ENCODE measurements around the gene NTN4. TPM values are rescaled to one million over a fixed set of nuclear protein-coding genes. Genes with fewer than 3 reads are reported as not detected.

The NTN4 gene
- total and polyA plus RNA-seq, 7 donors, result 3.7 to 17.4 (median 7.2) TPM

GRCh38 chr12:95764848-95765247 is 25.7 kb downstream of the NTN4 start:
- TF ChIP-seq POLR2AphosphoS5 (IDR thresholded peaks at IDR 0.05) (no peak), POLR2A (IDR thresholded peaks at IDR 0.05) (no peak), CTCF (IDR thresholded peaks at IDR 0.05) (no peak), EP300 (IDR thresholded peaks at IDR 0.05) (no peak)
- H3K36me3 ChIP-seq, result no peaks in the 10 kb centered on the region
- H3K27me3 ChIP-seq, result no peaks in the 10 kb centered on the region
- peaks cover 0 to 17% (median 11%) of the 10 kb centered on the region in 4 donors for H3K4me1 ChIP-seq
- intact Hi-C loops (cut with DNase I), result no loop called here
- no peaks in the 10 kb centered on the region for H3K9me3 ChIP-seq
- H3K27ac ChIP-seq, result no peak overlapping the region
- DNase-seq, result no peak
- H3K4me3 ChIP-seq, result no peak overlapping the region
- 76 to 96% methylated on average over 1 of the region's 1 CpG for WGBS, 2 donors

GRCh38 chr12:95763809-95764253 is 26.7 kb downstream of the NTN4 start:
- Histone ChIP-seq H3K27ac (no peak overlapping the region), H3K9me3 (no peaks in the 10 kb centered on the region), H3K27me3 (no peaks in the 10 kb centered on the region), H3K36me3 (no peaks in the 10 kb centered on the region), H3K4me1 (peaks cover 0 to 17% (median 11%) of the 10 kb centered on the region in 4 donors), H3K4me3 (no peak overlapping the region)
- DNase-seq, result no peak
- intact Hi-C loops (cut with DNase I), result no loop called here
- no peak for TF ChIP-seq EP300 (IDR thresholded peaks at IDR 0.05)
- no peak for TF ChIP-seq POLR2A (IDR thresholded peaks at IDR 0.05)
- TF ChIP-seq CTCF (IDR thresholded peaks at IDR 0.05), result no peak
- TF ChIP-seq POLR2AphosphoS5 (IDR thresholded peaks at IDR 0.05), result no peak

- DNase-seq, result no peak
- Histone ChIP-seq H3K27ac (no peak overlapping the region), H3K4me3 (no peak overlapping the region), H3K9me3 (no peaks in the 10 kb centered on the region), H3K36me3 (no peaks in the 10 kb centered on the region), H3K27me3 (no peaks in the 10 kb centered on the region), H3K4me1 (peaks cover 0 to 17% (median 11%) of the 10 kb centered on the region in 4 donors)
- TF ChIP-seq POLR2AphosphoS5 (IDR thresholded peaks at IDR 0.05), result no peak
- TF ChIP-seq CTCF (IDR thresholded peaks at IDR 0.05), result no peak
- TF ChIP-seq POLR2A (IDR thresholded peaks at IDR 0.05), result no peak
- no peak for TF ChIP-seq EP300 (IDR thresholded peaks at IDR 0.05)
- intact Hi-C loops (cut with DNase I), result no loop called here
- WGBS, 2 donors, result 81 to 89% methylated on average over 3 of the region's 3 CpGs
These were observed 28.3 kb downstream of the NTN4 start for GRCh38 chr12:95762123-95762785.

- no peak overlapping the region for H3K4me3 ChIP-seq
- no peak overlapping the region for H3K27ac ChIP-seq
- TF ChIP-seq CTCF (IDR thresholded peaks at IDR 0.05), result no peak
- TF ChIP-seq EP300 (IDR thresholded peaks at IDR 0.05), result no peak
- TF ChIP-seq POLR2AphosphoS5 (IDR thresholded peaks at IDR 0.05), result no peak
- TF ChIP-seq POLR2A (IDR thresholded peaks at IDR 0.05), result no peak
- H3K36me3 ChIP-seq, result no peaks in the 10 kb centered on the region
- intact Hi-C loops (cut with DNase I), result no loop called here
- DNase-seq, result no peak
- H3K9me3 ChIP-seq, result no peaks in the 10 kb centered on the region
- H3K4me1 ChIP-seq, result peaks cover 0 to 16% (median 11%) of the 10 kb centered on the region in 4 donors
- 86 to 89% methylated on average over 3 of the region's 3 CpGs for WGBS, 2 donors
- H3K27me3 ChIP-seq, result no peaks in the 10 kb centered on the region
These were observed 30.2 kb downstream of the NTN4 start for GRCh38 chr12:95760371-95760770.

- no peaks in the 10 kb centered on the region for H3K36me3 ChIP-seq
- DNase-seq, result no peak
- H3K4me3 ChIP-seq, result no peak overlapping the region
- H3K4me1 ChIP-seq, result peaks cover 0 to 10% (median 6%) of the 10 kb centered on the region in 4 donors
- WGBS, 2 donors, result 0 to 42% methylated on average over 1 of the region's 1 CpG
- H3K27me3 ChIP-seq, result no peaks in the 10 kb centered on the region
- H3K9me3 ChIP-seq, result no peaks in the 10 kb centered on the region
- intact Hi-C loops (cut with DNase I), result no loop called here
- TF ChIP-seq POLR2AphosphoS5 (IDR thresholded peaks at IDR 0.05) (no peak), EP300 (IDR thresholded peaks at IDR 0.05) (no peak), CTCF (IDR thresholded peaks at IDR 0.05) (no peak), POLR2A (IDR thresholded peaks at IDR 0.05) (no peak)
- H3K27ac ChIP-seq, result no peak overlapping the region
These were observed 30.8 kb downstream of the NTN4 start for GRCh38 chr12:95759718-95760117.
